HCT116 (cell line): ENCODE measurements around the gene PRKCA. TPM values are rescaled to one million over a fixed set of nuclear protein-coding genes. Genes with fewer than 3 reads are reported as not detected.

Experiments
- ATAC-seq: fragments of 200-7000 bp; cut with Tn5 transposase; 2 replicates; pipeline ENCODE4 v1.9.1; 2020; ENCODE audit warnings: mild to moderate bottlenecking, moderate library complexity
- BruUV-seq: library from RNA; stranded (reverse); fragments of 400-500 nt; replicated peaks from 2 replicates; lab custom pipeline; 2021; lab: Mats Ljungman, UMichigan
- CTCF ChIA-PET: fragments of 300-600 bp; sonication (Branson Sonifier 250); formaldehyde crosslinking; loops from one replicate; lab custom pipeline; 2021; ENCODE audit warnings: antibody characterized with exemption; lab: Charles Lee
- POLR2A ChIA-PET: fragments of 300-600, 350-600 bp; sonication (Branson Sonifier 250); formaldehyde crosslinking; loops from one replicate; lab custom pipeline; 2021; ENCODE audit warnings: antibody characterized with exemption; lab: Charles Lee
- RAD21 ChIA-PET, 2 experiments: fragments of 300-600 bp; sonication (Branson Sonifier 250); formaldehyde crosslinking; loops; one replicate each; lab custom pipeline; 2023; ENCODE audit warnings: low total read pairs in 2 of 2; ENCODE audit not compliant: uncharacterized antibody in 2 of 2, unreplicated experiment in 2 of 2, low non-redundant PET in 1 of 2; lab: Charles Lee
- DNase-seq: peaks from one replicate; pipeline ENCODE4 v3.0.0-alpha.2; 2010; ENCODE audit warnings: low read depth, low spot score
- H2AFZ ChIP-seq: fragments of 200-600 bp; shearing (Covaris generic), sonication (generic); 2 replicates; pipeline ENCODE4 v1.6.1; 2017; ENCODE audit warnings: low read depth, mixed run types, mixed read lengths, antibody characterized with exemption, low read length; ENCODE audit not compliant: poor library complexity, severe bottlenecking
- H3K27ac ChIP-seq: 2 replicates; pipeline ENCODE4 v1.5.1; 2012; ENCODE audit warnings: low read depth, low read length
- H3K27me3 ChIP-seq: fragments of 200-600 bp; sonication (generic); 2 replicates; pipeline ENCODE4 v1.6.1; 2016; ENCODE audit warnings: mixed run types, low read length, mixed read lengths; ENCODE audit not compliant: insufficient read depth
- H3K36me3 ChIP-seq, 2 experiments: fragments of 200-500 bp in 1 of 2; fragments of 200-600 bp in 1 of 2; sonication (Bioruptor generic) in 1 of 2; sonication (generic) in 1 of 2; 2 replicates each; pipeline versions ENCODE4 v1.5.1 to v1.6.1; 2014 to 2016; ENCODE audit warnings: low read length in 2 of 2, inconsistent platforms in 1 of 2, mixed read lengths in 1 of 2, mixed run types in 1 of 2; ENCODE audit not compliant: insufficient read depth in 2 of 2, control insufficient read depth in 1 of 2
- H3K4me1 ChIP-seq, 2 experiments: fragments of 200-600 bp in 1 of 2; sonication (generic) in 1 of 2; 2 replicates each; pipeline versions ENCODE4 v1.5.1 to v1.6.1; 2012 to 2017; ENCODE audit warnings: low read length in 2 of 2, inconsistent platforms in 1 of 2, mild to moderate bottlenecking in 1 of 2, mixed read lengths in 1 of 2, mixed run types in 1 of 2, moderate library complexity in 1 of 2; ENCODE audit not compliant: insufficient read depth in 2 of 2, control insufficient read depth in 1 of 2
- H3K4me2 ChIP-seq: fragments of 200-600 bp; sonication (generic); 2 replicates; pipeline ENCODE4 v1.6.1; 2017; ENCODE audit warnings: mixed run types, low read length, mixed read lengths
- H3K4me3 ChIP-seq, 2 experiments: fragments of 200-600 bp in 1 of 2; sonication (generic) in 1 of 2; replicated peaks in 1 of 2; 2 replicates each; pipeline ENCODE4 v1.5.1; 2011 to 2016; ENCODE audit warnings: low read length in 2 of 2, control low read depth in 1 of 2, low read depth in 1 of 2, mild to moderate bottlenecking in 1 of 2, mixed read lengths in 1 of 2, mixed run types in 1 of 2
- H3K79me2 ChIP-seq: fragments of 200-600 bp; sonication (generic); 2 replicates; pipeline ENCODE4 v1.6.1; 2017; ENCODE audit warnings: mild to moderate bottlenecking, mixed run types, low read length, moderate library complexity, mixed read lengths; ENCODE audit not compliant: insufficient read depth
- H3K9ac ChIP-seq: fragments of 200-600 bp; sonication (generic); 2 replicates; pipeline ENCODE4 v1.6.1; 2016; ENCODE audit warnings: low read length, mixed read lengths
- H3K9me2 ChIP-seq: fragments of 200-600 bp; sonication (generic), shearing (Covaris generic); 2 replicates; pipeline ENCODE4 v1.6.1; 2017; ENCODE audit warnings: mixed run types, mild to moderate bottlenecking, moderate library complexity; ENCODE audit not compliant: insufficient read depth
- H3K9me3 ChIP-seq, 2 experiments: fragments of 200-500 bp in 1 of 2; fragments of 200-600 bp in 1 of 2; sonication (Bioruptor generic) in 1 of 2; sonication (generic) in 1 of 2; 2 replicates each; pipeline ENCODE4 v1.6.1; 2014 to 2017; ENCODE audit warnings: low read length in 2 of 2, mixed read lengths in 2 of 2, inconsistent platforms in 1 of 2, low read depth in 1 of 2, mild to moderate bottlenecking in 1 of 2, mixed run types in 1 of 2, moderate library complexity in 1 of 2; ENCODE audit not compliant: control insufficient read depth in 1 of 2, insufficient read depth in 1 of 2
- H4K20me1 ChIP-seq: fragments of 200-600 bp; sonication (generic), shearing (Covaris generic); 2 replicates; pipeline ENCODE4 v1.6.1; 2017; ENCODE audit warnings: mixed run types, mild to moderate bottlenecking, moderate library complexity; ENCODE audit not compliant: insufficient read depth
- CBX3 ChIP-seq: IDR thresholded peaks from 2 replicates; pipeline ENCODE4 v1.6.1; 2012; ENCODE audit warnings: low read depth
- ELF1 ChIP-seq: IDR thresholded peaks from 2 replicates; pipeline ENCODE4 v1.6.1; 2012; ENCODE audit warnings: low read depth, borderline replicate concordance
- FOSL1 ChIP-seq: IDR thresholded peaks from 2 replicates; pipeline ENCODE4 v1.6.1; 2012; ENCODE audit warnings: low read depth
- RAD21 ChIP-seq: IDR thresholded peaks from 2 replicates; pipeline ENCODE4 v1.6.1; 2012; ENCODE audit warnings: low read depth, mild to moderate bottlenecking
- TCF7L2 ChIP-seq: IDR thresholded peaks from 2 replicates; pipeline ENCODE4 v1.7.0; 2011; ENCODE audit warnings: borderline replicate concordance, inconsistent platforms; ENCODE audit not compliant: insufficient read depth, insufficient read length; ENCODE audit errors: extremely low read depth
- YY1 ChIP-seq: IDR thresholded peaks from 2 replicates; pipeline ENCODE4 v1.6.1; 2011; ENCODE audit warnings: low read length, low read depth, moderate library complexity, mild to moderate bottlenecking; ENCODE audit not compliant: insufficient replicate concordance; ENCODE audit errors: extremely low read depth
- intact Hi-C: fragments of 100-400 bp; cut with micrococcal nuclease; formaldehyde crosslinking; loops from 2 replicates; pipeline ENCODE4 v1.10.0; 2022
- total RNA-seq: library from RNA; stranded (reverse); gene quantifications from one replicate; pipeline ENCODE4 v1.2.1, GENCODE V29; 2021; ENCODE audit not compliant: unreplicated experiment
- TF ChIP-seq, protein P1 (sequence below), 3 experiments: fragments of 200-600 bp in 1 of 3; sonication (generic) in 1 of 3; IDR thresholded peaks in 2 of 3; conservative IDR thresholded peaks in 1 of 3; 2 replicates each; pipeline ENCODE4 v1.5.1; 2012 to 2017; ENCODE audit warnings: low read depth in 2 of 3, low read length in 2 of 3, antibody characterized with exemption in 1 of 3, borderline replicate concordance in 1 of 3, control low read depth in 1 of 3, mild to moderate bottlenecking in 1 of 3, mixed read lengths in 1 of 3, mixed run types in 1 of 3, moderate library complexity in 1 of 3; ENCODE audit not compliant: insufficient read depth in 1 of 3
- TF ChIP-seq, protein P2 (sequence below): IDR thresholded peaks from 2 replicates; pipeline ENCODE4 v1.6.1; 2012
- TF ChIP-seq, protein P3 (sequence below): IDR thresholded peaks from 2 replicates; pipeline ENCODE4 v1.6.1; 2012; ENCODE audit warnings: low read depth

PRKCA gene
- total RNA-seq, 1 experiment from 2014 or later = 18.8 TPM

DNA sequence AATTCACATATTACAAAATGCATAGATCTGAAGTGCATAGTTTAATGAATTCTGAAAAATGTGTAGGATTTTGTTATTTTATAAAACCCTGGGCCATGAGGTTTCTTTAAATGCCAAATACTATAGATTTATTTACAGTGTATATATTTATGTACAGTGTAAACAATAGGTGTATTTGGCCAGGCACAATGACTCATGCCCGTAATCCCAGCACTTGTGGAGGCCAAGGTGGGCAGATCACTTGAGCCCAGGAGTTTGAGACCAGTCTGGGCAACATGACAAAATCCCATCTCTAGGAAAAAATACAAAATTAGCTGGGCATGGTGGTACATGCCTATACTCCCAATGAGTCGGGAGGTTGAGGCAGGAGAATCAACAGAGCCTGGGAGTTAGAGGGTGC is 249.4 kb downstream of the PRKCA start:
- Histone ChIP-seq H3K9me2 (no peaks in the 10 kb centered on the region), H2AFZ (no peak overlapping the region), H3K4me3 (peak overlapping the region in 1 of 2 experiments; percentile 50; a peak in 3 of 4 replicates), H3K4me1 (peaks cover 52 to 62% of the 10 kb centered on the region in 2 experiments), H3K4me2 (peak overlapping the region; percentile 82), H3K36me3 (no peaks in the 10 kb centered on the region), H3K27me3 (no peaks in the 10 kb centered on the region), H3K27ac (peak overlapping the region; percentile 61), H3K9me3 (peaks cover 0 to 4% of the 10 kb centered on the region in 2 experiments; a peak in 1 of 4 replicates), H4K20me1 (no peaks in the 10 kb centered on the region), H3K79me2 (no peaks in the 10 kb centered on the region), H3K9ac (no peak overlapping the region; the same call in 1 of the 2 replicates)
- TF ChIP-seq CBX3 (no peak), FOSL1 (peak; percentile 6; the same call in 1 of the 2 replicates)
- intact Hi-C loops = loop anchor here (5.0 kb wide), 1 partner anchor 45 kb away; no protein-coding TSS in a partner anchor
- no TSS peak for BruUV-seq
- ChIA-PET RAD21 (no interaction called here), POLR2A (no interaction called here), CTCF (interaction anchor here (5.1 kb wide), 1 partner anchor 15 kb away, joined by 32 read pairs; no protein-coding TSS in a partner anchor)
- DNase-seq = no peak
- no peak for ATAC-seq

DNA sequence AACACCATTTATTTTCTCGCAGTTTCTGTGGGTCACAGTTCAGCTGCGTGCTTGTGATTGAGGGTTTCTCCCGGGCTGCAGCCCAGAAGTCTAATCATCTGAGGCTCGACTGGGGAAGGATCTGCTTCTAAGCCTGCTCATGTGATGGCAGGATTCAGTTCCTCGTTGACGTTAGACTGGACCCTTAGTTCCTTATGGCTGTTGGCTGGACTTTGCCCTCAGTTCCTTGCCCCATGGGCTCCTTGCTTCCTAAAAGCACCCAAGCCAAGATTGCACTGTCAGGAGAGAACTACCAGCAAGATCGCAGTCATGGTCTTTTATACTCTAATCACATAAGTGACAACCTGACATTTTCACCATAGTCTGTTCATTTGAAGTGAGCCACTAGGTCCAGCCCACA is 250.0 kb downstream of the PRKCA start:
- ATAC-seq (no peak), DNase-seq (no peak)
- Histone ChIP-seq H2AFZ (no peak overlapping the region), H3K36me3 (no peaks in the 10 kb centered on the region), H3K4me1 (peaks cover 52 to 62% of the 10 kb centered on the region in 2 experiments), H3K9me3 (no peaks in the 10 kb centered on the region), H3K27me3 (no peaks in the 10 kb centered on the region), H3K9me2 (no peaks in the 10 kb centered on the region), H3K9ac (no peak overlapping the region), H3K79me2 (no peaks in the 10 kb centered on the region), H4K20me1 (no peaks in the 10 kb centered on the region), H3K27ac (peak overlapping the region; percentile 61), H3K4me2 (peak overlapping the region; percentile 82), H3K4me3 (peak overlapping the region in 1 of 2 experiments; percentile 50; a peak in 2 of 4 replicates)
- POLR2A ChIA-PET = no interaction called here
- CTCF ChIA-PET = interaction anchor here (1.3 to 5.1 kb wide), 2 partner anchors 9 to 15 kb away, joined by 3 to 32 read pairs; no protein-coding TSS in a partner anchor
- no TSS peak for BruUV-seq
- RAD21 ChIA-PET = no interaction called here
- intact Hi-C loops = loop anchor here (5.0 kb wide), 1 partner anchor 45 kb away; no protein-coding TSS in a partner anchor
- TF ChIP-seq, protein P1, sequence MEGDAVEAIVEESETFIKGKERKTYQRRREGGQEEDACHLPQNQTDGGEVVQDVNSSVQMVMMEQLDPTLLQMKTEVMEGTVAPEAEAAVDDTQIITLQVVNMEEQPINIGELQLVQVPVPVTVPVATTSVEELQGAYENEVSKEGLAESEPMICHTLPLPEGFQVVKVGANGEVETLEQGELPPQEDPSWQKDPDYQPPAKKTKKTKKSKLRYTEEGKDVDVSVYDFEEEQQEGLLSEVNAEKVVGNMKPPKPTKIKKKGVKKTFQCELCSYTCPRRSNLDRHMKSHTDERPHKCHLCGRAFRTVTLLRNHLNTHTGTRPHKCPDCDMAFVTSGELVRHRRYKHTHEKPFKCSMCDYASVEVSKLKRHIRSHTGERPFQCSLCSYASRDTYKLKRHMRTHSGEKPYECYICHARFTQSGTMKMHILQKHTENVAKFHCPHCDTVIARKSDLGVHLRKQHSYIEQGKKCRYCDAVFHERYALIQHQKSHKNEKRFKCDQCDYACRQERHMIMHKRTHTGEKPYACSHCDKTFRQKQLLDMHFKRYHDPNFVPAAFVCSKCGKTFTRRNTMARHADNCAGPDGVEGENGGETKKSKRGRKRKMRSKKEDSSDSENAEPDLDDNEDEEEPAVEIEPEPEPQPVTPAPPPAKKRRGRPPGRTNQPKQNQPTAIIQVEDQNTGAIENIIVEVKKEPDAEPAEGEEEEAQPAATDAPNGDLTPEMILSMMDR (IDR thresholded peaks at IDR 0.05 in 2 of 3, conservative IDR thresholded peaks at IDR 0.05 in 1 of 3; ENCODE audit: borderline replicate concordance in 1 of 3, insufficient read depth in 1 of 3, low read depth in 2 of 3, low read length in 2 of 3) = no peak
- TF ChIP-seq FOSL1 = no peak
- TF ChIP-seq TCF7L2 = no peak
- no peak for TF ChIP-seq ELF1
- TF ChIP-seq RAD21 = no peak
- TF ChIP-seq, protein P2, sequence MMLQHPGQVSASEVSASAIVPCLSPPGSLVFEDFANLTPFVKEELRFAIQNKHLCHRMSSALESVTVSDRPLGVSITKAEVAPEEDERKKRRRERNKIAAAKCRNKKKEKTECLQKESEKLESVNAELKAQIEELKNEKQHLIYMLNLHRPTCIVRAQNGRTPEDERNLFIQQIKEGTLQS = no peak
- TF ChIP-seq, protein P3, sequence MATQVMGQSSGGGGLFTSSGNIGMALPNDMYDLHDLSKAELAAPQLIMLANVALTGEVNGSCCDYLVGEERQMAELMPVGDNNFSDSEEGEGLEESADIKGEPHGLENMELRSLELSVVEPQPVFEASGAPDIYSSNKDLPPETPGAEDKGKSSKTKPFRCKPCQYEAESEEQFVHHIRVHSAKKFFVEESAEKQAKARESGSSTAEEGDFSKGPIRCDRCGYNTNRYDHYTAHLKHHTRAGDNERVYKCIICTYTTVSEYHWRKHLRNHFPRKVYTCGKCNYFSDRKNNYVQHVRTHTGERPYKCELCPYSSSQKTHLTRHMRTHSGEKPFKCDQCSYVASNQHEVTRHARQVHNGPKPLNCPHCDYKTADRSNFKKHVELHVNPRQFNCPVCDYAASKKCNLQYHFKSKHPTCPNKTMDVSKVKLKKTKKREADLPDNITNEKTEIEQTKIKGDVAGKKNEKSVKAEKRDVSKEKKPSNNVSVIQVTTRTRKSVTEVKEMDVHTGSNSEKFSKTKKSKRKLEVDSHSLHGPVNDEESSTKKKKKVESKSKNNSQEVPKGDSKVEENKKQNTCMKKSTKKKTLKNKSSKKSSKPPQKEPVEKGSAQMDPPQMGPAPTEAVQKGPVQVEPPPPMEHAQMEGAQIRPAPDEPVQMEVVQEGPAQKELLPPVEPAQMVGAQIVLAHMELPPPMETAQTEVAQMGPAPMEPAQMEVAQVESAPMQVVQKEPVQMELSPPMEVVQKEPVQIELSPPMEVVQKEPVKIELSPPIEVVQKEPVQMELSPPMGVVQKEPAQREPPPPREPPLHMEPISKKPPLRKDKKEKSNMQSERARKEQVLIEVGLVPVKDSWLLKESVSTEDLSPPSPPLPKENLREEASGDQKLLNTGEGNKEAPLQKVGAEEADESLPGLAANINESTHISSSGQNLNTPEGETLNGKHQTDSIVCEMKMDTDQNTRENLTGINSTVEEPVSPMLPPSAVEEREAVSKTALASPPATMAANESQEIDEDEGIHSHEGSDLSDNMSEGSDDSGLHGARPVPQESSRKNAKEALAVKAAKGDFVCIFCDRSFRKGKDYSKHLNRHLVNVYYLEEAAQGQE = no peak
- no peak for TF ChIP-seq YY1
